Smooth muscle cell (in vitro differentiated cells): ENCODE data around the gene LDLRAD3. TPM values are rescaled to one million over a fixed set of nuclear protein-coding genes. Genes with fewer than 3 reads are reported as not detected.

Experiments used
- DNase-seq: peaks from one replicate; lab custom pipeline; 2025; ENCODE audit not compliant: unreplicated experiment; lab: John Stamatoyannopoulos, UW
- H2AFZ ChIP-seq: fragments of 200-600 bp; sonication (generic); 2 replicates; pipeline ENCODE4 v1.6.0; 2016; ENCODE audit warnings: antibody characterized with exemption, low read depth, mild to moderate bottlenecking
- H3F3A ChIP-seq: fragments of 200-600 bp; sonication (generic); 2 replicates; pipeline ENCODE4 v1.6.0; 2017; ENCODE audit warnings: antibody characterized with exemption, low read depth
- H3K27ac ChIP-seq: fragments of 200-600 bp; sonication (generic); 2 replicates; pipeline ENCODE4 v1.5.1; 2016; ENCODE audit warnings: low read depth, mild to moderate bottlenecking
- H3K27me3 ChIP-seq: fragments of 200-600 bp; sonication (generic); 2 replicates; pipeline ENCODE4 v1.6.1; 2016; ENCODE audit warnings: low read depth, mild to moderate bottlenecking
- H3K36me3 ChIP-seq: fragments of 200-600 bp; sonication (generic); 2 replicates; pipeline ENCODE4 v1.5.1; 2016; ENCODE audit warnings: low read depth
- H3K4me1 ChIP-seq: fragments of 200-600 bp; sonication (generic); 2 replicates; pipeline ENCODE4 v1.5.1; 2016; ENCODE audit warnings: low read depth
- H3K4me2 ChIP-seq: fragments of 200-600 bp; sonication (generic); 2 replicates; pipeline ENCODE4 v1.6.0; 2016; ENCODE audit warnings: mild to moderate bottlenecking
- H3K4me3 ChIP-seq: fragments of 200-600 bp; sonication (generic); 2 replicates; pipeline ENCODE4 v1.5.1; 2016; ENCODE audit warnings: mild to moderate bottlenecking
- H3K79me2 ChIP-seq: fragments of 200-600 bp; sonication (generic); 2 replicates; pipeline ENCODE4 v1.6.0; 2016; ENCODE audit warnings: low read depth, mild to moderate bottlenecking
- H3K9ac ChIP-seq: fragments of 200-600 bp; sonication (generic); 2 replicates; pipeline ENCODE4 v1.6.0; 2016; ENCODE audit warnings: low read depth
- H3K9me3 ChIP-seq: fragments of 200-600 bp; sonication (generic); replicated peaks from 2 replicates; pipeline ENCODE4 v1.5.1; 2016; ENCODE audit warnings: low read depth
- H4K20me1 ChIP-seq: fragments of 200-600 bp; sonication (generic); 2 replicates; pipeline ENCODE4 v1.6.0; 2016; ENCODE audit warnings: low read depth
- CTCF ChIP-seq: fragments of 200-600 bp; sonication (generic); IDR thresholded peaks from 2 replicates; pipeline ENCODE4 v1.5.1; 2017; ENCODE audit warnings: borderline replicate concordance, mild to moderate bottlenecking, antibody characterized with exemption; ENCODE audit not compliant: insufficient read depth, poor library complexity, severe bottlenecking
- WGBS: methylation state at CpG from one replicate; pipeline ENCODE4 v1.1.7; 2016; ENCODE audit warnings: low lambda C conversion rate; 5-methylcytosine and 5-hydroxymethylcytosine counted together
- polyA plus RNA-seq: library from polyadenylated mRNA; unstranded; fragments of >200 nt; fragmentation: Nextera tagmentation; extraction: Ambion mirVana; gene quantifications from 2 replicates; pipeline ENCODE4 v1.2.1, GENCODE V29; 2016
- total RNA-seq: library from RNA; depleted of rRNA; stranded (reverse); fragments of >200 nt; gene quantifications from 2 replicates; pipeline ENCODE4 v1.2.3, GENCODE V29; 2014

The LDLRAD3 gene
- total and polyA plus RNA-seq, 2 experiments from 2014 or later, result 6.1 to 10.0 TPM

GRCh38 chr11:36229091-36229705, 285.3 kb downstream of the LDLRAD3 start:
- no peak for DNase-seq
- no peaks in the 10 kb centered on the region for H3K9me3 ChIP-seq
- no peaks in the 10 kb centered on the region for H3K79me2 ChIP-seq
- TF ChIP-seq CTCF, result no peak
- no peaks in the 10 kb centered on the region for H3K36me3 ChIP-seq
- H4K20me1 ChIP-seq, result no peaks in the 10 kb centered on the region
- peaks cover 22% of the 10 kb centered on the region for H3F3A ChIP-seq
- peaks cover 16% of the 10 kb centered on the region for H3K4me1 ChIP-seq
- no peak overlapping the region for H3K4me2 ChIP-seq
- H2AFZ ChIP-seq, result no peak overlapping the region
- no peak overlapping the region for H3K9ac ChIP-seq
- no peaks in the 10 kb centered on the region for H3K27me3 ChIP-seq
- H3K4me3 ChIP-seq, result no peak overlapping the region
- WGBS, result 85% methylated on average over 12 of the region's 12 CpGs
- no peak overlapping the region for H3K27ac ChIP-seq

- 28% methylated on average over 11 of the region's 11 CpGs for WGBS
- Histone ChIP-seq H3K9me3 (no peaks in the 10 kb centered on the region), H3K4me1 (peaks cover 16% of the 10 kb centered on the region), H3K4me2 (peak overlapping the region; percentile 80), H3F3A (peaks cover 22% of the 10 kb centered on the region), H3K27me3 (no peaks in the 10 kb centered on the region), H3K9ac (no peak overlapping the region), H2AFZ (no peak overlapping the region), H4K20me1 (no peaks in the 10 kb centered on the region), H3K4me3 (peak overlapping the region; percentile 9), H3K27ac (peak overlapping the region; percentile 65), H3K79me2 (no peaks in the 10 kb centered on the region), H3K36me3 (no peaks in the 10 kb centered on the region)
- DNase-seq, result no peak
- no peak for TF ChIP-seq CTCF
Measured at GRCh38 chr11:36230779-36231699, 287.2 kb downstream of the LDLRAD3 start.

GRCh38 chr11:36233204-36233603, 289.3 kb downstream of the LDLRAD3 start:
- no peak overlapping the region for H3K4me3 ChIP-seq
- H3K9ac ChIP-seq, result no peak overlapping the region
- no peak overlapping the region for H2AFZ ChIP-seq
- WGBS, result 26% methylated on average over 3 of the region's 3 CpGs
- H3F3A ChIP-seq, result peaks cover 22% of the 10 kb centered on the region
- no peaks in the 10 kb centered on the region for H3K9me3 ChIP-seq
- H3K4me1 ChIP-seq, result peaks cover 16% of the 10 kb centered on the region
- no peak overlapping the region for H3K27ac ChIP-seq
- no peaks in the 10 kb centered on the region for H3K79me2 ChIP-seq
- no peak for TF ChIP-seq CTCF
- no peak for DNase-seq
- H4K20me1 ChIP-seq, result no peaks in the 10 kb centered on the region
- H3K4me2 ChIP-seq, result peak overlapping the region; percentile 42
- no peaks in the 10 kb centered on the region for H3K27me3 ChIP-seq
- H3K36me3 ChIP-seq, result no peaks in the 10 kb centered on the region
